Stimulated activated CD4-positive, alpha-beta T cell treated with anti-CD3 and anti-CD28 coated beads, Interleukin-4, amount 100 ng/mL, for 1 hour (primary cell): ENCODE data around the gene OR2T2.
"Not testable (repeated sequence)": the region's sequence is repeated elsewhere in the genome, so short reads cannot be mapped to it uniquely, and the experiment has no call there.

Experiments used
- DNase-seq: peaks from one replicate; pipeline ENCODE4 v3.0.0-alpha.2; 2020

Gene OR2T2

GRCh38 chr1:248445399-248445798 is at the start of gene OR2T2:
OR2T2 (plus strand) TSS chr1:248445637; CDS start chr1:248452798, 7,161 bp downstream.
- DNase-seq: not testable (repeated sequence)

- DNase-seq: no peak
These were observed 42.7 kb upstream of the OR2T2 start, which contains the start of gene OR2T1 for GRCh38 chr1:248402748-248403147. OR2T1 (plus strand) TSS chr1:248403048; CDS start chr1:248406148, 3,100 bp downstream.

- no peak for DNase-seq
These were observed 41.4 kb upstream of the OR2T2 start for GRCh38 chr1:248404024-248404423.

GRCh38 chr1:248406721-248407692 is 38.4 kb upstream of the OR2T2 start:
- no peak for DNase-seq

- DNase-seq: no peak
These were observed 29.2 kb upstream of the OR2T2 start for GRCh38 chr1:248416226-248416625.

GRCh38 chr1:248417854-248418253 is 27.6 kb upstream of the OR2T2 start:
- DNase-seq: no peak

- no peak for DNase-seq
These were observed 24.1 kb upstream of the OR2T2 start for GRCh38 chr1:248421384-248421783.

GRCh38 chr1:248427526-248428191 is 17.8 kb upstream of the OR2T2 start:
- not testable (repeated sequence) for DNase-seq

GRCh38 chr1:248428192-248428533 is 17.3 kb upstream of the OR2T2 start:
- DNase-seq: not testable (repeated sequence)

GRCh38 chr1:248431683-248432082 is 13.8 kb upstream of the OR2T2 start:
- DNase-seq: not testable (repeated sequence)

- DNase-seq: not testable (repeated sequence)
These were observed 13.2 kb upstream of the OR2T2 start for GRCh38 chr1:248432201-248432600.

- not testable (repeated sequence) for DNase-seq
These were observed 11.5 kb upstream of the OR2T2 start for GRCh38 chr1:248433811-248434415.

GRCh38 chr1:248434913-248435312 is 10.5 kb upstream of the OR2T2 start:
- DNase-seq: not testable (repeated sequence)

- DNase-seq: not testable (repeated sequence)
These were observed 9.1 kb upstream of the OR2T2 start for GRCh38 chr1:248436303-248436702.

GRCh38 chr1:248438668-248439067 is 6.8 kb upstream of the OR2T2 start:
- not testable (repeated sequence) for DNase-seq

GRCh38 chr1:248439283-248439682 is 6.2 kb upstream of the OR2T2 start:
- DNase-seq: not testable (repeated sequence)

- not testable (repeated sequence) for DNase-seq
These were observed 2.7 kb upstream of the OR2T2 start for GRCh38 chr1:248442500-248443277.

- not testable (repeated sequence) for DNase-seq
These were observed 834 bp upstream of the OR2T2 start for GRCh38 chr1:248444603-248445002.

- not testable (repeated sequence) for DNase-seq
These were observed 3.1 kb downstream of the OR2T2 start for GRCh38 chr1:248448409-248449074.

- DNase-seq: not testable (repeated sequence)
These were observed 4.5 kb downstream of the OR2T2 start for GRCh38 chr1:248449821-248450465.

GRCh38 chr1:248450466-248451145 is 5.2 kb downstream of the OR2T2 start:
- not testable (repeated sequence) for DNase-seq
